GM19025 (cell line): ENCODE results near the gene PPDPF.

Experiments used
- ATAC-seq: cut with Tn5 transposase; IDR thresholded peaks from one replicate; pipeline ENCODE4 v1.9.1; 2021; ENCODE audit warnings: mild to moderate bottlenecking, low read depth, moderate library complexity; ENCODE audit not compliant: unreplicated experiment

PPDPF gene

GRCh38 chr20:63519668-63520503, 679 bp upstream of the PPDPF start:
- ATAC-seq, result peak; percentile 39

GRCh38 chr20:63520934-63521601, 503 bp downstream of the PPDPF start:
- ATAC-seq, result peak; percentile 48

- ATAC-seq, result no peak
These were observed 1.0 kb downstream of the PPDPF start for GRCh38 chr20:63521602-63522001.

- ATAC-seq, result no peak
These were observed 1.7 kb downstream of the PPDPF start for GRCh38 chr20:63522091-63522868.

- no peak for ATAC-seq
These were observed 2.5 kb downstream of the PPDPF start for GRCh38 chr20:63522981-63523611.

GRCh38 chr20:63525185-63525584, 4.6 kb downstream of the PPDPF start:
- ATAC-seq, result no peak

GRCh38 chr20:63525971-63526370, 5.4 kb downstream of the PPDPF start:
- ATAC-seq, result no peak

- no peak for ATAC-seq
These were observed 6.6 kb downstream of the PPDPF start for GRCh38 chr20:63527184-63527583.

- no peak for ATAC-seq
These were observed 8.8 kb downstream of the PPDPF start for GRCh38 chr20:63529180-63529860.

GRCh38 chr20:63529861-63530787, 9.6 kb downstream of the PPDPF start:
- ATAC-seq, result no peak

GRCh38 chr20:63530788-63531160, 10.2 kb downstream of the PPDPF start:
- ATAC-seq, result no peak

- ATAC-seq, result no peak
These were observed 11.3 kb downstream of the PPDPF start for GRCh38 chr20:63531686-63532448.

GRCh38 chr20:63532449-63532971, 11.9 kb downstream of the PPDPF start:
- no peak for ATAC-seq

GRCh38 chr20:63533388-63533787, 12.8 kb downstream of the PPDPF start:
- ATAC-seq, result no peak

GRCh38 chr20:63533871-63534393, 13.4 kb downstream of the PPDPF start:
- no peak for ATAC-seq

- no peak for ATAC-seq
These were observed 13.9 kb downstream of the PPDPF start for GRCh38 chr20:63534427-63534830.

- ATAC-seq, result no peak
These were observed 14.5 kb downstream of the PPDPF start for GRCh38 chr20:63534831-63535651.
